Cardiac muscle cell (in vitro differentiated cells and primary cell): ENCODE measurements around the gene FGA. TPM values are rescaled to one million over a fixed set of nuclear protein-coding genes. Genes with fewer than 3 reads are reported as not detected.

ENCODE experiments used
- DNase-seq, 2 donors: peaks; one replicate each; pipeline versions ENCODE4 v3.0.0 to v3.0.0-alpha.2; 2010 to 2017; ENCODE audit warnings: low read depth in 1 of 2, low spot score in 1 of 2
- H3K27ac ChIP-seq: fragments of 200-600 bp; sonication (generic); 2 replicates; pipeline ENCODE4 v1.5.1; 2016
- H3K27me3 ChIP-seq: fragments of 200-600 bp; sonication (generic); 2 replicates; pipeline ENCODE4 v1.6.0; 2016; ENCODE audit warnings: control low read depth
- H3K36me3 ChIP-seq: fragments of 200-600 bp; sonication (generic); 2 replicates; pipeline ENCODE4 v1.5.1; 2016; ENCODE audit warnings: control low read depth
- H3K4me1 ChIP-seq: fragments of 200-600 bp; sonication (generic); 2 replicates; pipeline ENCODE4 v1.8.1; 2017; ENCODE audit warnings: low read depth, mild to moderate bottlenecking, mixed run types
- H3K4me3 ChIP-seq: fragments of 200-600 bp; sonication (generic); 2 replicates; pipeline ENCODE4 v1.5.1; 2016; ENCODE audit warnings: mild to moderate bottlenecking
- H3K9me3 ChIP-seq: fragments of 200-600 bp; sonication (generic); 2 replicates; pipeline ENCODE4 v1.5.1; 2017; ENCODE audit warnings: low read depth, mild to moderate bottlenecking, control low read depth
- polyA plus RNA-seq: library from polyadenylated mRNA; unstranded; fragments of >200 nt; fragmentation: Nextera tagmentation; extraction: Ambion mirVana; gene quantifications from 2 replicates; pipeline ENCODE4 v1.2.1, GENCODE V29; 2016
- total RNA-seq: library from RNA; depleted of rRNA; stranded (reverse); fragments of >200 nt; gene quantifications from 2 replicates; pipeline ENCODE4 v1.2.3, GENCODE V29; 2016
- TF ChIP-seq, protein P1 (sequence below): IDR thresholded peaks from 2 replicates; pipeline ENCODE4 v1.5.1; 2012; ENCODE audit warnings: low read depth, mild to moderate bottlenecking, low read length

Gene FGA
- total and polyA plus RNA-seq, 2 experiments from 2014 or later, result 0.31 TPM; not detected in 1

DNA sequence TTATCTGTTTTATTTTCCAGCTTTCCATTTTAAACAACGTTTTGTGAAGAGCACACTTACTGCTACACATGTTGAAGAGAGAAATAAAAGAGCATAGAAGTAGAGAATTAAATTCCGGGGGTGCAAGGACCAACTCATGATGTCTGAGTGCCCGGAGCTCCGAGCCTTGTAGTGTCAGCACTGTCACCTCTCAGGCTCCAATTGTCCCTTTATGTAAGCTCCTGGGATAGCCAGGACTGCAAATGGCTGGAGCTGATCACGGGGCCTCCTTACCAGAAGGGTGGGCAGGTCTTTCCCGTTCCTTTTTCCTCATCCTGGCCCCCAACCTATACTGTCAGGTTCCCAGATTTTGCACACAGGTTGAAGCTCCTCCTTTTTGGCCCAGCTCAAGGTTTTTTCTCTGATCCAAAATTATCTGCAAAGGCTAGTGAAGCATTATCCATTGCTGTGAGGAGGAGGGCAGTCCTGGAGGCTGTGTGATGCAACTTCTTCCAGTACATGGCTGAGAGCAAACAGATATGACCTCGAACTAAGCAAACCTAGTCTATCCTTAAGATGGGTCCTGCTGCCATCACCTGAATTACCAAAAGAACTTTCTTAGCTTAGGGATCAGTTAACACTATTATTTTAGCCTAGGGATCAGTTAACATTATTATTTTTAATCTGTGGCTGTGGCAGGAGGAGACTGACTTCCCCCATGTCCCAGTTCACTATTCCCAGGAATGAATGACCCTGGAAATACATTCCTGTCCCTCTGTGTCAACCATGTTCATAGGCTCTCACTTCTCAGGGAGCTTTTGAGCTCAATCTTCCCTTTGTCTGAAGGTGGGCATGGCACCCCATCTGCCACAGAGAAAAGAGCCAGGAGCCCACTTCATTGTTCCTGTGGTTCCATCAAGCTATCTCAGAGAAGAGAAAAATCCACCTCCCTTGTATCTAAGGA, 22.2 kb upstream of the FGA start, which contains the start of gene FGG:
TSS of gene FGG (minus strand) at position 185 of the 943 bp plus-strand sequence. CDS start at position 138, 47 bp downstream.
- Histone ChIP-seq H3K4me3 (no peak within 1 kb of the TSS), H3K36me3 (no peaks in the 10 kb centered on the region), H3K27ac (no peak within 1 kb of the TSS), H3K27me3 (no peaks in the 10 kb centered on the region), H3K9me3 (no peaks in the 10 kb centered on the region), H3K4me1 (no peaks in the 10 kb centered on the region)
- DNase-seq, result no peak
- TF ChIP-seq, protein P1, sequence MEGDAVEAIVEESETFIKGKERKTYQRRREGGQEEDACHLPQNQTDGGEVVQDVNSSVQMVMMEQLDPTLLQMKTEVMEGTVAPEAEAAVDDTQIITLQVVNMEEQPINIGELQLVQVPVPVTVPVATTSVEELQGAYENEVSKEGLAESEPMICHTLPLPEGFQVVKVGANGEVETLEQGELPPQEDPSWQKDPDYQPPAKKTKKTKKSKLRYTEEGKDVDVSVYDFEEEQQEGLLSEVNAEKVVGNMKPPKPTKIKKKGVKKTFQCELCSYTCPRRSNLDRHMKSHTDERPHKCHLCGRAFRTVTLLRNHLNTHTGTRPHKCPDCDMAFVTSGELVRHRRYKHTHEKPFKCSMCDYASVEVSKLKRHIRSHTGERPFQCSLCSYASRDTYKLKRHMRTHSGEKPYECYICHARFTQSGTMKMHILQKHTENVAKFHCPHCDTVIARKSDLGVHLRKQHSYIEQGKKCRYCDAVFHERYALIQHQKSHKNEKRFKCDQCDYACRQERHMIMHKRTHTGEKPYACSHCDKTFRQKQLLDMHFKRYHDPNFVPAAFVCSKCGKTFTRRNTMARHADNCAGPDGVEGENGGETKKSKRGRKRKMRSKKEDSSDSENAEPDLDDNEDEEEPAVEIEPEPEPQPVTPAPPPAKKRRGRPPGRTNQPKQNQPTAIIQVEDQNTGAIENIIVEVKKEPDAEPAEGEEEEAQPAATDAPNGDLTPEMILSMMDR, result no peak

GRCh38 chr4:154611833-154612232, 21.3 kb upstream of the FGA start:
- Histone ChIP-seq H3K9me3 (no peaks in the 10 kb centered on the region), H3K27me3 (no peaks in the 10 kb centered on the region), H3K27ac (no peak overlapping the region), H3K36me3 (no peaks in the 10 kb centered on the region), H3K4me3 (no peak overlapping the region), H3K4me1 (no peaks in the 10 kb centered on the region)
- no peak for DNase-seq
- TF ChIP-seq, protein P1, result no peak

DNA sequence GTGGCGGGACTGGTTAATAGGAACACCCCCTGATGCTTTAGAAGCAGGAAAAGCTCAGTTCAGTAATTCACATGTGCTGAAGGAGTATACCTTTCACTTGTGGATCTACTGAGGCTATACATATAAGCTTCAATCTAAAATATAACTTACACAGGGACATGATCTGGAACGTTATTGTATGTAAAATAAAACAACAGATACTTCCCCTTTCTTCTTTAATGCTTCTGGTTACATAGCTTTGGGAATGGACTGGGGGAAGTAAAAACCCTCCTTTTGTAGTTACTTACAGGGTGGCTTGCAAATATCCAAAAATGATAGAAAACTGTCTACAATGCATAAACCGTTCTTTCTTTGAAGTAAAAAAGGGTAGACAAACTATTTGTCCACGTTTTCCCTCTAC, 20.0 kb upstream of the FGA start:
- no peak overlapping the region for H3K27ac ChIP-seq
- no peaks in the 10 kb centered on the region for H3K36me3 ChIP-seq
- H3K4me3 ChIP-seq, result no peak overlapping the region
- H3K9me3 ChIP-seq, result no peaks in the 10 kb centered on the region
- DNase-seq, result no peak
- TF ChIP-seq, protein P1, result no peak
- H3K27me3 ChIP-seq, result no peaks in the 10 kb centered on the region
- no peaks in the 10 kb centered on the region for H3K4me1 ChIP-seq

GRCh38 chr4:154609532-154609931, 19.0 kb upstream of the FGA start:
- DNase-seq, result no peak
- H3K4me1 ChIP-seq, result no peaks in the 10 kb centered on the region
- no peaks in the 10 kb centered on the region for H3K9me3 ChIP-seq
- H3K27me3 ChIP-seq, result no peaks in the 10 kb centered on the region
- H3K27ac ChIP-seq, result no peak overlapping the region
- no peaks in the 10 kb centered on the region for H3K36me3 ChIP-seq
- TF ChIP-seq, protein P1, result no peak
- no peak overlapping the region for H3K4me3 ChIP-seq

DNA sequence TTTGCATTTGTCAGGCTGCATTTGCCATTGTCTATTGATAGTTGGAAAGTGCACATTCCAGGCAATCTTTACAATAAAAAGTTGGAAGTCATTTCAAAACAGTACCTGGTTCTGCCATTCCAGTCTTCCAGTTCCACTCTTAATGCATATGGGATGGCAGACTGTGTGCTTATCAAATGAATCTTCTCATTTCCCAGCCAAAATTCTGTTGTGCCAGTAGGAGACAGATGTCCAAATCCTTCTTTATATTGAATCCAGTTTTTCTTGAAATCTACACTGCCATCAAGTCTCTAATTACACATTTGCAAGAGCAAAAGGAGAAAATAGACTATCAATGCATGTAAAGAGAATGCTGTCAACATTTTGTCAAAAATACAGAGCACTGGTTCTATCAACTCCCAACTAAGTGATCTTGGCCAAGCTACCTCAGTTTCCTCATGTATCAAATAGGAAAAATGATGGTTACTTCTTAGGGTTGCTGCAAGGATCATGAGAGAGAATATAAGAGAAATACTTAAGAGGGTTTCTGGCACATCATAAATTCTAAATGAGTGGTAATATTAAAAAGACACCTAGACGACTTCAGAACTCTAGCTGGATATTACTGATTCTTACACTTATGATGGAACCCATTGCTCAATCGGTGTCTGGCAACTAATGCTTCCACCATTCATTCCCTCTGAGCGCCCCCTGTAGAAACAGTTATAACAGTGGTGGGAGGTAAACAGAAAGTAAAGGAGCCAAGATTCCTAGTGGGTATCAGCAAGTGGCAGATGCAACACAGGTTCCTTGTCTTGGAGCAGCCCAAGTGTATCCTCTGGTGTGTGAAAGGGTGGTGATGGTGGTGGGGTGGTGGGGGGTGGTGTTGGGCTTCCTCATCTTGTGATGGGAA, 18.1 kb upstream of the FGA start:
- Histone ChIP-seq H3K36me3 (no peaks in the 10 kb centered on the region), H3K4me1 (no peaks in the 10 kb centered on the region), H3K9me3 (no peaks in the 10 kb centered on the region), H3K4me3 (no peak overlapping the region), H3K27ac (no peak overlapping the region), H3K27me3 (no peaks in the 10 kb centered on the region)
- no peak for DNase-seq
- TF ChIP-seq, protein P1, result no peak
